Measurements from ENCODE around the gene CFL1.

GRCh38 chr11:65870307-65870658 lies 12.3 kb upstream of the CFL1 start:
- TF ChIP-seq CTCF (IDR thresholded peaks at IDR 0.05) (no peak), POLR2A (IDR thresholded peaks at IDR 0.05) (no peak), POLR2AphosphoS5 (IDR thresholded peaks at IDR 0.05) (no peak), EP300 (IDR thresholded peaks at IDR 0.05) (no peak)
